Right renal pelvis (tissue), 4 donors: ENCODE data around the gene CUX1. TPM values are rescaled to one million over a fixed set of nuclear protein-coding genes. Genes with fewer than 3 reads are reported as not detected.
"Not testable (repeated sequence)": the region's sequence is repeated elsewhere in the genome, so short reads cannot be mapped to it uniquely, and the experiment has no call there.

Source experiments
- DNase-seq, 4 donors: peaks; one replicate each; pipeline ENCODE4 v3.0.0-alpha.2; 2013; ENCODE audit warnings: low read depth in 4 of 4, low spot score in 3 of 4, missing footprints in 1 of 4
- polyA plus RNA-seq, 4 donors: library from polyadenylated mRNA; unstranded; fragments of 120-200 nt; gene quantifications; one replicate each; pipeline ENCODE4 v1.2.1, GENCODE V29; 2013; ENCODE audit not compliant: insufficient read length in 4 of 4

Gene CUX1
- polyA plus RNA-seq, 4 donors = 93.0 to 111 (median 107) TPM

DNA sequence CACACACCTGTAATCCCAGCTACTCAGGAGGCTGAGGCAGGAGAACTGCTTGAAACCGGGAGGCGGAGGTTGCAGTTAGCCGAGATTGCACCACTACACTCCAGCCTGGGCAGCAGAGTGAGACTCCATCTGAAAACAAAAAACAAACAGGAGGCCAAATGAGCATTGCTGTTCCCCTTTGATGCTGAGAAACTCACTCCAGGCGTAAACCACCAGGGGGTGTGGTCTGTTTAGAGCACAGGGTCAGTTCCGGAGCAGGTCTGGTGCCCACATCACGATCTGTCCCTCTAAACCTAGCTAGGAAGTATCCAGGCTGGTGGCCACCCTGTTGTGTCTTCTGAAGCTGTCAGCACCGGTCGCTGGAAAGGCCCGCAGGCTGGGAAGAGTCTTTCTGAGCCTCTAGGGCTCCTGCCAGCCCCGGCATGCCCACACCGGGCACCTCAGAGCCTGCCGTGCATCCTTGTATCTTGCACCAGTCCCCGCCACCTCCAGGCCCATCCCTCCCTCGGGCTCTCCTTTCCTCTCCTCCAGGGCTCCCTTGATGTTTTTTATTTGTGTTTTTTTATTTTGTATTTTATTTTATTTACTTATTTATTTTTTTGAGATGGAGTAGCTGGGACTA, 402.9 kb downstream of the CUX1 start:
- no peak for DNase-seq

DNA sequence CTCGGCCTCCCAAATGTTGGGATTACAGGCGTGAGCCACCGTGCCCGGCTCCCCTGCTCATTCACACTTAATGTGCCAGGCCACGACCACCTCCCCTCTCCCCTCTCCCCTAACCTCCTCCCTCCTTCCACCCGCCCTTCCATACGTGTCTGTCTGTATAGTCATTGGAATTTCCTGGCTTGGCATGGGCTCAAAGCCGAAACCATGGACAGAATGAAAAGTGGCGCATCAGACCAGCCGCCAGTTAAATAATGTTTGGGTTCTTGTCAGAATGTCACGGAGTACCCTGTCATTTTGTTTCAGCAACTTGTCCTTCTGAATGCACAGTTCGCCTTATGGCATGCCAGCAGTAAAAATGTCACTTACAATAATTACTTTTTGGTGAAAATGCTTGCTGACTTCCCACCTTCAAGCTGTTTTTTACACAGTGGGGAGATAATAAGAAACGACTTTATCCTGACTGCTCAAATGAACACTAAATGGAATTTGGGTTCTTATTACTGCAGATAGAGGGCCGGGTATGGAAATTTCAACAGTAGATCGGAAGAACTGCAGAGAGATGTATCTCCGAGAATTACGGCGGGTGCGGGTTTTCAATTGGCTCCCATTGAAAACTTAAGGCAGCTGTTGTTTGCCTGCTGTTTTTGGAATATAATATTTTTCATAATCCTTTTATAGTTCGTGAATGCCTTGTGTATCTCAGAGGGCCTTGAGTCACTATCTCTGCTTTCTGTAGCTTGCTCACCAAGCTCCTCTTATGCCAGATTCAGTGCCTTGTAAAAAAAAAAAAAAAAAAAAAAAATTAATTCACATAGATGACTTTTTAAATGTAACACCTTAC, 403.8 kb downstream of the CUX1 start:
- DNase-seq = no peak

DNA sequence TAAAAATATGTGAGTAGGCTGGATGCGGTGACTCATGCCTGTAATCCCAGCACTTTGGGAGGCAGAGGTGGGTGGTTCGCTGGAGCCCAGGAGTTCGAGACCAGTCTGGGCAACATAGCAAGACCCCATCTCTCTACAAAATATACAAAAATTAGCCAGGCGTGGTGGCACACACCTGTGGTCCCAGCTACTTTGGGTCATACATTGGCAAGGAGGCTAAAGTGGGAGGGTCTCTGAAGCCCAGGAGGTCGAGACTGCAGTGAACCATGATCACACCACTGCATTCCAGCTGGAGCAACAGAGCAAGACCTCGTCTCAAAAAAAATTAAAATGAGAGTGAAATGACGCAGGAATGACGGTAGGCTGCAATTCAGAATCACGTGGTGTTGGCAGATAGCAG, 404.5 kb downstream of the CUX1 start:
- no peak for DNase-seq

GRCh38 chr7:102222445-102222844, 405.0 kb downstream of the CUX1 start:
- DNase-seq = no peak

GRCh38 chr7:102223184-102223583, 405.8 kb downstream of the CUX1 start:
- no peak for DNase-seq

DNA sequence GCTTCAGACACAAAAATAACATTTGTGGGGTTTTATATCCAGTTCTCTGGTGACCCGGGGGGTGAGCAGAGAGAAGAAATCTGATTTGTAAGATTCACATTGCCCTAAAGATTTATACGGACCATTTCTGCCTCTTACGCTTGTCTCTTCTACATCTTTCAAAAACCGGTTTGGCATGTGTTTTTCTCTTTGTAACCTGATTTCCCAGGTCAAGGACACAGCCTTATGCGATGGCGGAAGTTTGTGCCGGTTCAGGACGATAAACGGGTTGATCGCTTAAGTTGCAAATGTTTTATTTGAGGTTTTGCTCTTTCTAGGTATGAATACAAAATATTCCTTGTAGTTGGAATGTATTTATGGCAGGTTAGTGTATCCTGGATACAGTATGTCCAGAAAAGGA, 407.6 kb downstream of the CUX1 start:
- no peak for DNase-seq

DNA sequence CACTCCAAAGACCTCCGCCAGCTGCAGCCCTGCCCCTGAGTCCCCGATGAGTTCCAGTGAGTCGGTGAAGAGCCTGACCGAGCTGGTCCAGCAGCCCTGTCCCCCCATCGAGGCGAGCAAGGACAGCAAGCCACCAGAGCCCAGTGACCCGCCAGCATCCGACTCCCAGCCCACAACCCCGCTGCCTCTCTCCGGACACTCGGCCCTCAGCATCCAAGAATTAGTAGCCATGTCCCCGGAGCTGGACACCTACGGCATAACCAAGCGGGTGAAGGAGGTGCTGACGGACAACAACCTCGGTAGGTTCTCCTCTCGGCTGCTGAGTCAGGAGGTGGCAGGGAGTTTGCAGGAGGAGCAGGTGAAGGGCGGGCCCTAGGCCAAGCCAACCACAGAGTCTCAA, 409.9 kb downstream of the CUX1 start:
- DNase-seq = no peak

- no peak for DNase-seq
Observed at GRCh38 chr7:102228935-102229334, 411.5 kb downstream of the CUX1 start.

DNA sequence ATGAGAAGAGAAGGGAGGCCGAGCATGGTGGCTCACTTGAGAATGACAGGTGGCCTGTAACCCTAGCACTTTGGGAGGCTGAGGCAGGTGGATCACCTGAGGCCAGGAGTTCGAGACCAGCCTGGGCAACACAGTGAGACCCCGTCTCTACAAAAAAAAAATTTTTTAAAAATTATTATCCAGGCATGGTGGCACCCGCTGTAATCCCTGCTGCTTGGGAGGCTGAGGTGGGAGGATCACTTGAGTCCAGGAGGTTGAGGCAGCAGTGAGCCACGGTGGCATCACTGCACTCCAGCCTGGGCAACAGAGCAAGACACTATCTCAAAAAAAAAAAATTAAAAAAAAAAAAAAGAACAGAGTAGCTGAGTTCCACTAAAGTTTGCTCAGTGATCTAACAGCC, 412.7 kb downstream of the CUX1 start:
- not testable (repeated sequence) for DNase-seq

DNA sequence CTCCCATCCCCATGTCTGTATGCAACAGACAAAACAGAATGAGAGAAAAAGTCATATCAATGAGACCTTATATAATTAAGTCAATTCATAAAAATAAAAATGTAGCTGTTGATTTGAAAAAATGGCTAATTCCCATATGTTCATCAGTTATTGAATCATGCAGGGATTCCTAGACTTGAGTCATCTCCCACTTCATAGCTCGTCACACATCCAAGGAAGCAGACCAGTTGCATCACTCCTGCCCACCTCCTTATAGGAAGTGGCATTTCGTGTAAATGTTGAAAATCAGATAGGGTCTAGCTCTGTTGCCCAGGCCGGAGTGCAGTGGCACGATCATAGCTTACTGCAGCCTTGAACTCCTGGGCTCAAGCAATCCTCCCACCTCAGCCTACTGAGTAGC, 413.2 kb downstream of the CUX1 start:
- DNase-seq = no peak

- no peak for DNase-seq
Observed at GRCh38 chr7:102232611-102233286, 415.3 kb downstream of the CUX1 start.

- no peak for DNase-seq
Observed at GRCh38 chr7:102234131-102234530, 416.7 kb downstream of the CUX1 start.

DNA sequence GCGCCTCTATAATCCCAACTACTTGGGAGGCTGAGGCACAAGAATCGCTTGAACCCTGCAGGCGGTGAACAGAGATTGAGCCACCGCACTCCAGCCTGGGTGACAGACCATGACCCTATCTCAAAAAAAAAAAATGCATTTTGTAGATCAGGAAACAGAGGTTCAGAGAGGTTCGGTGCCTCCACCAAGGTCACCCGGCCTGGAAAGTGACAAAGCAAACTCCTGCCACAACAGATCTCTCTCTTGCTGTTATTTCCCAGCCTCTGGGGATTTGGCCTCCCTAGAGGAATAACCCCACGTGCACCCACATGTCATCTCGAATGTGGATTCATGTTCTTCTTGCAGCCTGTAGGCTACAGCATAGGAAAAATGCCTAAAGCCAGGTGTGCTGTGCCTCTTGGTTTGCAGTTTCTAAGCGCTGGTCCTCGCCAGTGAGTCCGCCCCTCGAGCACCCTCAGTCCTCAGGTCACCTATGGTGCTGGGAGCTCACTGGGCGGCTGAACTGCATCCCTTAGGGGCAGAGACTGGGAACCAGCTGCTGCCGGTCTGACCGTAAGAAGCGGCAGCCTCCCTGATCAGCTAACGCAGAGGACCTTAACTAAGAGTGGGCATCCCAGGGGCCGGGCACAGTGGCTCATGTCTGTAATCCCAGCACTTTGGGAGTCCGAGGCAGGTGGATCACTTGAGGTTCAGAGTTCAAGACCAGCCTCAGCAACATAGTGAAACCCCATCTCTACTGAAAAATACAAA, 417.6 kb downstream of the CUX1 start:
- DNase-seq = no peak

DNA sequence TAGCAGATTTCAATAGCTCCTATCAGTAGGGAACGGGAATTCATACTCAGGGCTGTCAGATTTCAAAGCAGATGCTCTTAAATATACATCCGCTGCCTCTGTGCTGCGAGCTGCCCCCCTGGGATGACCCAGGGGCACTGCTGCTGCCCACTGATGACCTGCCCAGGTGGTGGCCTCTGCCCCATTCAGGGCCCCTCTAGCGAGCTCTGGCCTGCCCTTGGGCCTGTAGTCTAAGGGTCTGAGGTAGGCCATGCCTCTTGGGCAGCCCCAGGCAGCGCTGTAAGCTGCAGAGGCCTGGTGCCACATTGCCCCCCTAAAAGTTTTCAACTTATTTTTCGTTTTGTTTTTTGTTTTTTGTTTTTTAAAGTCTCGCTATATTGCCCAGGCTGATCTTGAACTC, 418.7 kb downstream of the CUX1 start:
- DNase-seq = no peak

GRCh38 chr7:102236592-102237287, 419.3 kb downstream of the CUX1 start:
- peak; percentile 22 to 50 (median 32) for DNase-seq

DNA sequence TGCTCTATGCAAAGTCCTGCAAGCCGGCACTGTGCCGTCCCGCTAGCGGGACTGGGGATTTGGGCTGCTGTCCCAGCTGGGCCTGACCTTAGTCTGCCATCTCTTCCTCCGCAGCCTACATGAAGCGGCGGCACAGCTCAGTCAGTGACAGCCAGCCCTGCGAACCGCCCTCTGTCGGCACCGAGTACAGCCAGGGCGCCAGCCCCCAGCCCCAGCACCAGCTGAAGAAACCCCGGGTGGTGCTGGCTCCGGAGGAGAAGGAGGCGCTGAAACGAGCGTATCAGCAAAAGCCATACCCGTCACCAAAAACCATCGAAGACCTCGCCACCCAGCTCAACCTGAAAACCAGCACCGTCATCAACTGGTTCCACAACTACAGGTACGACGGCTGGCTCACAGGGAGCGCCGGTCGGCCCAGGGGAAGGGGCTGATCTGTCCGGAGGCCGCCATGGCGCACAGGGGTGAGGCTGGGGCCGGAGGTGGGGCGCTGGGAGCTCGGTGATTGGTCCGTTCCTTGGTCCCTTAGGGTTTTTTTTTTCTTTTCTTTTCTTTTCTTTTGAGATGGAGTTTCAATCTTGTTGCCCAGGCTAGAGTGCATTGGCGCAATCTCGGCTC, 421.9 kb downstream of the CUX1 start:
- no peak for DNase-seq

DNA sequence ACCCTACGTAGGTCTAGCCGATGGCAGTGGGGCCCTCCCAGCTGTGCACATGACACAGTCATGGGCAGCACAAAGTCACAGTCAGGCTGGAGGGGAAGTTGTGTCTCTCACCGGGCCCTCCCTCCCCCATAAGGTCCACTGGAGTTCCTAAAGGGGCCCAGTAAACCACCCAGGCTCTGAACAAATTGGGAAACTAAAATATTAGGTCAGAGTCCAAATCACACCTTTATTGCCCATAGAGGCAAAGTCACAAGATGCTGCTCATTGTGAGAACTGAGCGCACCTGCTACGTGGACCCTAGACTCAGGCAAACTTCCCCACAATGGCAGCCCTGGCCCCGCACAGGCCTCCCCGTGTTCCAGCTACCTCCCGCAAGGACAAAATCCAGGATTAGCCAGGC, 424.0 kb downstream of the CUX1 start:
- DNase-seq = no peak

GRCh38 chr7:102244601-102245000, 427.2 kb downstream of the CUX1 start:
- DNase-seq = no peak

DNA sequence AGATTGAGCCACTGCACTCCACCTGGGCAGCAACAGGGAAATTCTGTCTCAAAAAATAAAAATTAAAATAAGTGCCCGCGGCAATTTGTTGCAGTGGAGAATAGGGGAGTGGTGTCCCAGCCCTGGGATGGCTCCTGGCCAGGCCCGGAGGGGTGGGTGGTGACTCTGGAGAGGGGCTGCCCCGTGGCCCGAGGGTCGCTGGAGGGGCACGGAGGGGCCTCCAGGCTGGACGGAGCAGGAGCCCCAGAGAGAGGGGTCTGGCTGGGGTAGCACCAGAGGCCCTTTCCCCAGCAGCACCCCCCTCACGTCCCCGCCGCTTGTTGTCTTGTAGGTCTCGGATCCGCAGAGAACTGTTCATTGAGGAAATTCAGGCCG, 430.6 kb downstream of the CUX1 start:
- DNase-seq = no peak
